ENCODE data around the gene MON1B. TPM values are rescaled to one million over a fixed set of nuclear protein-coding genes. Genes with fewer than 3 reads are reported as not detected.

The MON1B gene
- total and polyA plus RNA-seq, 9 of the 15 experiments (the other 6 are each of a cell fraction or from before 2014, with no cell fraction given) = 5.0 to 66.0 (median 12.6) TPM

GRCh38 chr16:77220427-77220826 lies 29.4 kb downstream of the MON1B start:
- Histone ChIP-seq H3K27ac (ENCODE audit: extremely low read depth, low read depth, low read length) (no peak overlapping the region), H3K4me3 (no peak overlapping the region), H3K36me3 (ENCODE audit: control insufficient read depth, insufficient read depth, low read length) (no peaks in the 10 kb centered on the region), H4K20me1 (replicated peaks; ENCODE audit: control insufficient read depth, insufficient read depth, low read length) (no peaks in the 10 kb centered on the region), H3K79me2 (ENCODE audit: control insufficient read depth, insufficient read depth, low read length) (no peaks in the 10 kb centered on the region), H3K4me1 (replicated peaks in 1 of 2; ENCODE audit: control insufficient read depth in 2 of 2, insufficient read depth in 2 of 2, low read length in 2 of 2) (no peaks in the 10 kb centered on the region), H3K9ac (ENCODE audit: insufficient read depth in 1 of 2, low read depth in 2 of 2, low read length in 2 of 2) (no peak overlapping the region), H3K27me3 (ENCODE audit: control insufficient read depth in 2 of 2, insufficient read depth in 2 of 2, low read length in 2 of 2) (no peaks in the 10 kb centered on the region; a peak in 2 of 5 replicates), H3K9me3 (replicated peaks; ENCODE audit: control insufficient read depth, insufficient read depth, low read depth, low read length) (no peaks in the 10 kb centered on the region), H3K9me1 (ENCODE audit: control insufficient read depth, insufficient read depth, low read length) (no peaks in the 10 kb centered on the region), H3K4me2 (ENCODE audit: insufficient read depth, low read length) (no peak overlapping the region), H2AFZ (ENCODE audit: low read depth, low read length) (no peak overlapping the region)
- FAIRE-seq (no peak), ATAC-seq (no peak), DNase-seq (ENCODE audit: extremely low read depth in 1 of 4, low spot score in 3 of 4) (no peak)
- 0% methylated on average over 3 of the region's 3 CpGs for WGBS (ENCODE audit: insufficient coverage, low coverage, missing lambda C conversion rate)
- no TSS peak for BruUV-seq (replicated peaks)
- ChIA-PET CTCF (ENCODE audit: low intra/inter-chr PET ratio) (no interaction called here), POLR2A (no interaction called here)
- intact Hi-C loops (cut with micrococcal nuclease) = no loop called here
- TF ChIP-seq, protein P1, sequence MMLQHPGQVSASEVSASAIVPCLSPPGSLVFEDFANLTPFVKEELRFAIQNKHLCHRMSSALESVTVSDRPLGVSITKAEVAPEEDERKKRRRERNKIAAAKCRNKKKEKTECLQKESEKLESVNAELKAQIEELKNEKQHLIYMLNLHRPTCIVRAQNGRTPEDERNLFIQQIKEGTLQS (IDR thresholded peaks at IDR 0.05) = no peak
- TF ChIP-seq, protein P1 (CRISPR knock-in tag; conservative IDR thresholded peaks at IDR 0.05) = no peak
- no peak for TF ChIP-seq JUND (IDR thresholded peaks at IDR 0.05; ENCODE audit: borderline replicate concordance, low read depth, low read length)
- TF ChIP-seq JUND (tag; IDR thresholded peaks at IDR 0.05; ENCODE audit: borderline replicate concordance, low read depth, low read length) = no peak
- TF ChIP-seq CXXC5 (CRISPR knock-in tag; IDR thresholded peaks at IDR 0.05) = no peak
- no peak for TF ChIP-seq POLR2B (IDR thresholded peaks at IDR 0.05; ENCODE audit: low read depth, partially characterized antibody)
- no peak for TF ChIP-seq JUNB (CRISPR knock-in tag; conservative IDR thresholded peaks at IDR 0.05)
- in situ Hi-C loops (cut with MboI) = no loop called here

Measured in K562 (cell line).